ENCODE results near the gene TRPM3.

- TF ChIP-seq, protein P1, sequence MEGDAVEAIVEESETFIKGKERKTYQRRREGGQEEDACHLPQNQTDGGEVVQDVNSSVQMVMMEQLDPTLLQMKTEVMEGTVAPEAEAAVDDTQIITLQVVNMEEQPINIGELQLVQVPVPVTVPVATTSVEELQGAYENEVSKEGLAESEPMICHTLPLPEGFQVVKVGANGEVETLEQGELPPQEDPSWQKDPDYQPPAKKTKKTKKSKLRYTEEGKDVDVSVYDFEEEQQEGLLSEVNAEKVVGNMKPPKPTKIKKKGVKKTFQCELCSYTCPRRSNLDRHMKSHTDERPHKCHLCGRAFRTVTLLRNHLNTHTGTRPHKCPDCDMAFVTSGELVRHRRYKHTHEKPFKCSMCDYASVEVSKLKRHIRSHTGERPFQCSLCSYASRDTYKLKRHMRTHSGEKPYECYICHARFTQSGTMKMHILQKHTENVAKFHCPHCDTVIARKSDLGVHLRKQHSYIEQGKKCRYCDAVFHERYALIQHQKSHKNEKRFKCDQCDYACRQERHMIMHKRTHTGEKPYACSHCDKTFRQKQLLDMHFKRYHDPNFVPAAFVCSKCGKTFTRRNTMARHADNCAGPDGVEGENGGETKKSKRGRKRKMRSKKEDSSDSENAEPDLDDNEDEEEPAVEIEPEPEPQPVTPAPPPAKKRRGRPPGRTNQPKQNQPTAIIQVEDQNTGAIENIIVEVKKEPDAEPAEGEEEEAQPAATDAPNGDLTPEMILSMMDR (IDR thresholded peaks at IDR 0.05) = no peak
- no peak for TF ChIP-seq POLR2A (IDR thresholded peaks at IDR 0.05)
Measured at GRCh38 chr9:70563010-70563409, 558.4 kb downstream of the TRPM3 start.

All from adrenal gland (tissue), 5 donors.